GM18517 (cell line): ENCODE data around the gene NAB1.

Experiments used
- ATAC-seq: cut with Tn5 transposase; IDR thresholded peaks from one replicate; pipeline ENCODE4 v1.9.1; 2021; ENCODE audit warnings: mild to moderate bottlenecking, moderate library complexity; ENCODE audit not compliant: unreplicated experiment

NAB1 gene

DNA sequence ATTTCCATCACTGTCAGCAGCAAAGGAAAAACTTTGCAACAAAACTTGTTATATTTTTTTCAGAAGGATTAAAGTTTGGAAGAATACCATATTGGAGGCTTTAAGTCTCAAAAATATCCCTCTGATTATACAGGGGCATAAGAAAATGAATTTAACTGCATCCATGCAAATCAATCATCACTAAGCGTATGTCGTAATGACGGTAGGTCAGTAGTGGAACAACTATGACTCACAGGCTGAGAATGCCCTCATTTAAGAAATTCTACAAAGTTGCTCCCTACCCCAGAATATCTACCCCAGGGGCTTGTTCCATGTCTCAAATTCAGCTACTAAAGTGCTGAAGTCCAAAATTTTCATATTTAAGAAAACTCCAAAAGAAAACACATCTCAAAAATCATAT, 12.5 kb upstream of the NAB1 start:
- no peak for ATAC-seq

DNA sequence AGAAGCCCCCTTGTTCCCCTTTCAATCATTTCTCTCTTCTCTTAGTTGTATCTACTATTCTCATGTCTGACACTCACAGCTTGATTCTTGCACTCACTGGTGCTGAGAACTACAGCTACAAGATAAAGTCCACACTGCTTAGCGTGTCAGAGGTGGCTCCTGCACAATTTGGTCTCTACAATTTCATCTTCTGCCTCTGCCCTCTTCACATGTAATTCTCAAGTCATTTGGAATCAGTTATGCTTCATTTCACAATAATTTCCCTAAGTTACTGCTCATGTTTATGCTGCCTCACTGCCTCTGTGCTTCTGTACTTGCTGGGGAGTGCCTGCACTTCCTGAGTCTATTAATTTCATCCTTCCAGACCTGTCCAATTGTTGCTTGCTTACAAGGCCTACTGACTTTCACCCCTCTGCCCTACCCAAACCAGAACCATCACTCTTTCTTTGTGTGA, 11.6 kb upstream of the NAB1 start:
- no peak for ATAC-seq

DNA sequence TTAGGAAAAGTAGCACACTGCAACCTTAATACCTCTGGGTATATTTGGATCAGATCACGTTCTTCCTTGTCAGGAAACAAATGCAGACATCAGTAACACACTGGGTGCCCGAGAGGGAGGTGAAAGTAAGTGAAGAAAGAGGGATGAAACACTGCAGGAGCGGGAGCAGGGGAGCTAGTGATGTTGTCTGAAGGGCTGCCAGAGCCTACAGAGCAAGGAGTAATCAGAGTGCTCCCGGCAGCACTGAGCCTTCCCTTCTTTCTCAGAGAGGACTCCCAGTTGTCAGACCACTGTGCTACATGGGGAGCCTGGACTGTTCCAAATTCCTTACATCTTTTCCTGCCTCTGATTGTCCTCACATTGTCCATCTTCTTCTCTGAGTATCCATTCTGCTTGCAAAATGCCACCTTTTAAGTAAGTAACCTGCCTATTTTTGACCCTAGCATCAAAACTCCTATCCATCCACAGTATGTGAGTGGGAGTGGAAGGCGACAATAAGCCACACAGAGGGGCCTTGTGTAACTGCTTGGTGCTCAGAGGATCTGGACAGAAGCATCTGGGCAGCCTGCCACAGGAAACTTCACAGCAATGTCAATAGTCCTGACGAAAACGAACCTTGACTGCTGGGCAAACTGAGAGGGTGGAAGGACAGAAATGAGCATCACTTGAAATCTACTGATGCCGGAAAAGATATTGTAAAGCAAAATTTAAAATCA, 10.8 kb upstream of the NAB1 start:
- ATAC-seq, result no peak

DNA sequence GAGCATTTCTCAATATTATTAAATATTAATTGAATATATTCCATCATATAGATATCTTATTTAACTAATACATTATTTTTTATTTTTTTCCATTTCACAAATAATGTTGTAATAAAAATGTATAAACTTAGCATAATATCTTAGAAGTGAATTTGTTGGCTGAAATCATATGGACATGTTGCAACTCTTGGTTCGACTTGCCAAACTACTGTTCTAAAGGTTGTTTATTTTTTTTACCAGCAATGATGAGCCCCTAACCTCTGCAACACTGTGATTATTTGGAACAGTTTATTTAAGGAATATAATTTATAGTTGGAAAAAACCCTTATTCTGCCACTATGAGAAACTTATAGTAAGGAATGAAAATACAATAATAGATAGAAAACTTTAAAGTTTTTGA, 8.8 kb upstream of the NAB1 start:
- no peak for ATAC-seq

DNA sequence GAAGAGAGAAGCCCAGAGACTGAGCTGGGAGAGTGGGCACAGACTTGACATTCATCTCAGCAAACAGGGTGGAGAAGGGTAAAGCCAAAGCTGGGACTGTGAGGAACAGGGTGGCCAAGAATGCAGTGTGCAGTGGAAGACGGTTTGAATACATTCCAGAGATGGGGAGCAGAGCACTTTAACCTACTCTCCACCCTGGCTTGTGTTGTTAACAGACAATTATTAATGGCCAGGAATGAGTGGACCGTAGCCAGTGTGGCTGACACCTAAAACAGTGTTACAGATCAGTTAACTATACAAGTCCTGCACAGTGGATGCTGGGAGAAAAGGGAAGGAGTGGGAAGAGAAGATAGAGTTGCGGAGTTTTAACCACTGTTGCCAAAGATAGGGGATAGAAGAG, 7.4 kb upstream of the NAB1 start:
- ATAC-seq, result no peak

DNA sequence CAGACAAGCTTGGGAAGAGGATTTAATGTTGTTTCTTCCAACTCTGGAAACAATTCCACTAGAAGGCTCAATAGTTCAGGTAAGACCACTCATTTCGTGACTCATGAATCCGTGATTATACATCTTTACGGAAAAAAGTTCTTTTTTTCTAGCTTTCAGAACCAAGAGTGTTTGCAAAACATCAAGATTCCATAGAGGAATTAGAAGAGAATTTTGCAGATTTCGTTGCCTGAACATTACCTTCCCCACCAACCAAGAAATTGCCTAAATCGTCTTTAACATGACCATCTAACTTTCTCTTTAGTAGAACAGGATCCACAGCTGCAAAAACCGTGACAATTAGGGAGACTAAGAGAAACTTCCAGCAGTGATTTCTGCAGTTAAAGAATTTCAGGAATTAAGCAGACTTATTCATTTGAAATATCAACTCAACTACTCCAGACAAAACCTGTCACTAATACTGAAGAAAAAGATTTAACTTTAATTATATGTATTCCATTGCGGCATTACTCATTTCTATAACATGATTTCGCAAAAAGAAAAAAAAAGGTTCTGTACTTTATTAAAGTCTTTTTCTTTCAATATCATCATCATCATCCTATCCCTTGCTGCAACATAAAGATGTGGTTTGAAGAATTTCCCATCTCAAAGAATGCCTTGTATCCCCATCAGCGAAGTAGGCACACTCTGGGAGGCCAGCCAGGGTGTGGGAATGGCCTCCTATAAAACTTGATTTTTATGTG, 1.9 kb upstream of the NAB1 start:
- ATAC-seq, result no peak

DNA sequence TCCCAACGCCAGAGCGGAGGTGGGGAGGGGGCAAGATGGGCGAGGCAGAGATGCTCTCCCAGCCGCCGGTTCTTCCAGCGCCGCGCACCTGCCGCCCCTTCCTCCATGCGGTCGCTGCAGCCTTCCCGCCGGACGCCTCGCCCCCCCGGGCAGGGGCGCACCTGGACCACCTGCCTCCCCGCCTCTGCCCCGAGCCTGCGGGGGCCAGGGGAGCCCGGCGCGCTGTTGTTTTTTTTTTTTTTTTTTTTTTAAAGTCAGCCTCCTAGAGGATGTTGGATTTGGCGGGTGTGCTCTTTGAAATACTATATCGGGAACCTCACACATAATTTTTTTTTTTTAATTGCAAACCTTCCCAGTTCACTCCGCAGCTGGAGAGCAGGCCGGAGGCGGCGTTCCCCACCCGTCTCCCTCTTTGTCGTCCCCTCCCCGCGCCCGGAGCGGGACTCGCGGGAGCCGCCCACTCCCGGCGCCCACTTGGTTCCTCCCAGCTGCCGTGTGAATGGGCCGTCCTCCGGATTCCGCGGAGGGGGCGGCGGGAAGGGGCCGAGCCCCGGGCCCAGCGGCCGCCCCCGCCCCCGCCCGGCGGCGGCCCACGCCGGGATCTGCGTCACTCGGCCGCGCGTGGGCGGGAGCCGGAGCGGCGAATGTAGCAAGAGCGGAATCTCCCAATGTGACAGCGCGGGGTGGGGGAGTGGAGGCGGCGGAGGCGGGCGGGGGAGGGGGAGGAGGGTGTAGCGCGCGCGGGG, 421 bp upstream of the NAB1 start:
- peak; percentile 51 for ATAC-seq

DNA sequence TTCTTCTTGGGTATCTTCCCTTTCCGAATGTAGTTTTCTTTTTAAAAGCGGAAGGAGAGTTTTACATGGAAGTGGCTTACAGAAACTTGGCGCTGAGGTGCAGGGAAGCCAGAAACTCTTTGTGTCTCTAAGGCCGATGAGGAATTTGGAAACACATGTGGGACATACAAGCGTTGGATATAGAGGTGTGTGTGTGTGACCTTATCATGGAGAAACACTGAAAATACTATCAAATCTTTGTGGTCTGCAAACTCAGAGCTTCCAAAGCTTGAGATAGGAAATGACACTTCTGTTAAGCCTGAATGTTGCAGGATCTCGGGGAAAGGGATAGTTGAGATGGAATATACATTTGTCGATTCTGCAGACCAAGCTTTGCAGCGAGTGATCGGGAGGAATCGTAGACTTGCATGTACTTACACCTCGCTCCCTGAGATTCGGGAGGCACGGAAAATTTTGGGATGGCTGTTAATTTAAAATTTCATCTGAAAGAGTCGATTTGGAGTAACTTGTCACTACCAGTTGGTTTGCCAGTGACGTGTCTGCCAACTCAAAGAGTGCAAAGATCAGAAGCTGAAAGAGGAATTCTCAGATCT, 1.0 kb downstream of the NAB1 start:
- ATAC-seq, result no peak

DNA sequence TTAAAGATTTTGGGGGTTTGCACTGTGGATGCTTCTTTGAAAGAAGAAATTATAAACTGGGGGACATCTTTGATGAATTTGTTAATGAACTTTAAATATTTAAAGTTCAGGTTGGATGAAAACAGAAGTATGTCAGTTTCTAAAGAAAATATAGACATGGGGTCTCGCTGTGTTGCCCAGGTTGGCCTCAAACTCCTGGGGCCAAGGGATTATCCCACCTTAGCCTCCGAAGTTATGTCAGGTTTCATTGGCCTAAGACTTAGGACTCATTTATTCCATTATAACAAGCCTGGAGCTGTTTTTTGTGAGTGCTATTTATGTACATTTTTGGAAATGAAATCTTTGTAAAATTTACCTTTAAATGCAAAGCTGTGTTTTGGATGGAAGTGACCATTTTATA, 2.5 kb downstream of the NAB1 start:
- no peak for ATAC-seq

DNA sequence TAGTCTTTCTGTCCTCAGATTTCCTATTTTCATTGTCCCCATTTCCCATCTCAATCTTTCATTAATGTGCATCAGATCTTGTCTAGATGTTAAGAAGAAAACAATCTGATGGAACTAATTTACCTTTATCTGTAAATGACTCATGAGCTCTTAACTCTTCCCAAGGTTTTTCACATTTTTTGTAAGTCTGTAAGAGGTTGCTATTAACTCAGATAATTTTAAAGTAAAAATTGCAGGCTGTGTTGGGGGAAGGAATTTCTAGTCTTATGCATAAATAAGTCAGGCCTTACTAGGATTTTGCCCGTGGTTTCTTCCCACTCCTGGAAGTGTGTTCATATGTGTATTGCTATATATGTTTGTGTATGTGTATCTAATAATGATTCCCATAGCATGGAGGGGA, 4.3 kb downstream of the NAB1 start:
- no peak for ATAC-seq

DNA sequence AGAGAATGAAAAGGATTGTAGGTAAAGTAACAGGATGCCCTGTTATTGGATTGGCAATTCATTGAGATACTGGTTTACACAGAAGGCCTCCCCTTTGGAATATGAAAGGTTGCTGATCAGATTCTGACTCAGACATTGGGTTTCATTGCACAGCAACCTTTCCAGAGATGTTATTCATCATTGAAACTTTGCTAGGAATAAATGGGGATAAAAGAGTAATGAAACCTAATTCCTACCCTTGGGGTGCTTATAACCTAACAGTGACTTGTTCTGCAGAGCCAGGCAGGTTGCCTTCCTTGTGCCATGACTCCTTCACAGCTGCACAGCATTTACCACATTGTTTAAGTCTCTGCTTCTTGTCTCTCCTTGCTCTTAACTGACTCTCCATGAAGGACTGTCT, 5.0 kb downstream of the NAB1 start:
- ATAC-seq, result no peak

DNA sequence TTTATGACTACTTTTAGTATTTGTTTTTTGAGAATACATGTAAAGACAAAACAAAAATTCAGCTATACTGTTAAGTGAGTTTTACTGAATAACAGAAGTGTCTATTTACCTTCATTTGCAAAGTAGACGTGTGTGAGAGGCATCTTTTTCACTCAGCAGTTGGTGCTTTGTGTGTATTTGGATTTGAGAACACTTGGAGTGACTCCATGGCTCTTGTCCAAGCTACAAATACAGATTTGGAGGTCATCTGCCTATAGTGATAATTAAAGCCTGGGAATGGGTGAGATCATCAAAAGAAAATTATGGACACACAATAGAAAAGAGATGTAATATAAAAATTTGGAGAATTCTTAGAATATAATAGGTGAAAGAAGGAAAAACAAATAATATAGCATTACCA, 6.2 kb downstream of the NAB1 start:
- no peak for ATAC-seq

DNA sequence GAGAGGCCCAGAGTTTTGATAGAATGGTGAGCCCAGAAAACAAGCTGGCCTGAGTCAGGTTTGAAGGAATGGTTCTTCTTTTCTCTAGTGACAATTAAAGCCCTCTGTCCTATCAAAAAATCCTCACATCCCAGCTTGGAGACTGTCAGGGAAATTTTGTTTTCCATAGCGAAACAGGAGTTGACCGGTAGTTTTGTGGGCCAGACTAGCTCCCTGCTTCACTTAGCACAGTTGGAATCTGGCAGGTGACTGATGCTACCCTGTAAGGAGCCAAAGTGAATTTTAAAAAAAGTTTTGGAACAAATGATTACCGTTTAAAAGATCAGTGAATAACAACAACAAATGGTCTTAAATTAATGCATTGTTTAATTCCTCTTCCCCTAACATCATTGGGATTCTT, 6.7 kb downstream of the NAB1 start:
- ATAC-seq, result no peak

DNA sequence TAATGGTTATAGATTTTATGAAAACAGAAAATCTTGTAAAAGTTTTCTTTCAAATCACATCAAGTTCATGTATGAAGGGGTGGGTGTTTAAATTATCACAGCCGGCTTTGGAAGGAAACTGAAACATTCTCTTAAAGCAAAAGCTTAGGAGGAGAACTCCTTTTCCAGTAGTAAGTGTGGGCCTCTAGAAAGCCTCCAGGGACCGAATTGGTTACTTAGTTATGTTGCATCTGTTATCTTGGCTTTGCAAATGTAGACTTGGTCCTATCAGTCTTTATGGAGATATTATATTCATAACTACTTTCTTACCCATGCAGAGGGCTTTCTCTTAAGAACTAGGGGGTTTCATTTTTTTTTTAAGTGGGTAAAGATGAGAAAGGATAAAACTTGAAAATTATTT, 7.4 kb downstream of the NAB1 start:
- ATAC-seq, result no peak

DNA sequence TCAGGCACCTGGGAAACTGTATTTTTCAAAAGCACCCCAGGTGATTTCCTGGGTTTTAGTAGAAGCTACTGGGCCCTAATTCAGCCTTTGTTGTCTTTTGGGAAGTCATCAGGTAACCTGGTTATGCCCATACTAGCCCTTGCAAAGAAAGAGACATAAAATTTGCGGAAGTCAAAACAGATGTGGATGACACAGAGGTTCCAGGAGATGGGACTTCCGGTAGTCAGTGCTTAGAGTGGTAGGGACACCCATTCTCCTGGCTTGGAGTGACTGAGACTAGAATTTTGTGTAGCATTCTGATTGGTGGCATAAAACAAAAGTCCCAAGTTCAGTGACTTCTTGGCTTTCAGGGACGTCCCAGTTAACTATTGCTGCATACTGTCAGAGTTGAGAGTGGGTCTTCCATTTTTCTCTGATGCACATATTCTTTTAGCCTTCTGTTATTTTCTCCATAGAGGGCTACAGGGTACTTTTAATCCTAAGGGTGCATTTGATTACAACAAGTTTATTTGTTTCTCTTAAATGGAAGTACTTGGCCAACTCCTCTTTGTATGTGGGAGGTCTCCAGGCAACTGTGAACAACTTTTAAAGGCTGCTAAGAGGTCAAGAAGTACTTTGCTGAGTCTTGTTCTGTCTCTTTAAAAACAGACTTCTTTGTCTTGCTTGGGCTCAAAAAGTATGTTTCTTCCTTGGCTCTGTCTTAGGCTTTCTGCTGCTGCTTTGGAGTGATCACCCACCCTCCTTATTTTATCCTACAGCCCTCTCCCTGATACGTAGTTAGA, 8.8 kb downstream of the NAB1 start:
- no peak for ATAC-seq

DNA sequence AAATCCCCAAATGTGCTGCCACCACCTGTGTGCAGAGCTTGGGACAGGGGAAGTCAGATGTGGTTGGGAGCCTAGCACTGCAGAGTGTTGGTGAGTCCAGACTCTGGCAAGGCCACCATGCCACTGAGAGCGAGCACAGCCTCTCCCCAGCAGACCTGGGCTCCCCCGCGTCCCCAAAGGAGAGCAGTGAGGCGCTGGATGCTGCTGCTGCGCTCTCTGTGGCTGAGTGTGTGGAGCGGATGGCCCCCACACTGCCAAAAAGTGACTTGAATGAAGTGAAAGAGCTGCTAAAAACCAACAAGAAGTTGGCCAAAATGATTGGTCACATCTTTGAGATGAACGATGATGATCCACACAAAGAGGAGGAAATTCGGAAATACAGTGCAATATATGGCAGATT, 10.7 kb downstream of the NAB1 start:
- no peak for ATAC-seq

DNA sequence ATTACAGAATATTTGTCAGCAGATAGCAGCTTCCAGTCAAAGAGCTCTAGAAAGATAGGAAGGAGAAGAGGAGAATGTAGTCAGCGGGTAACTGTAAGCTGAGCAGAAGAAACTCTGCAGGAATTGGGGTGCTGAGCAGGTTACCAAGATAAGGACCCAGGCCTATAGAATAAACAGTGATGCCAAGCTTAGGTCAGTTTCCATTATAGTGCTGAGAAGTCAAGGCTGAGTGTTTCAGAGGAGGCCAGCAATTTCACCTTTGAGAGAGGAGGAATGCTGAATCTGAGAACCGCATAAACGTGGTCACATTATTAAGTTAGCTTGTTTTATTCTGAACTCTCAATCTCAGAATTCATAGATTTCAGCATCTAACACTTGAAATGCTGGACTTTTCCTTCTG, 13.9 kb downstream of the NAB1 start:
- no peak for ATAC-seq

DNA sequence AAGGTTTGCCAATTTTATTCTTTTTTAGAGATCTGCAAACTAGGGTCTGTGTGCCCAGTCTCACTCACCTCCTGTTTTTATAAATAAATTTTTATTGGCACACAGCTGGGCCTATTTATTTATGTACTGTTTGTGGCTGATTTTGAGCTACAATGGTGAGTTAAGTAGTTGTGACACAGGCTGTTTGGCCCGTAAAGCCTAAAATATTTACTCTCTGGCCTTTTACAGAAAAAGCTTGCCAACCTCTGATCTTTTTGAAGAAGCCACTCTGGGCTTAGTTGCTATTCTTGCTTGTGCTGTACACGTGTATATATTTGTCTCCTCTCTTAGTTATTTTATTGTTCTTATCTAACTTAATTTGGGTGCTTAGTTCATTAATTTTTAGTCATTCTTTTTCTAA, 14.5 kb downstream of the NAB1 start:
- no peak for ATAC-seq

DNA sequence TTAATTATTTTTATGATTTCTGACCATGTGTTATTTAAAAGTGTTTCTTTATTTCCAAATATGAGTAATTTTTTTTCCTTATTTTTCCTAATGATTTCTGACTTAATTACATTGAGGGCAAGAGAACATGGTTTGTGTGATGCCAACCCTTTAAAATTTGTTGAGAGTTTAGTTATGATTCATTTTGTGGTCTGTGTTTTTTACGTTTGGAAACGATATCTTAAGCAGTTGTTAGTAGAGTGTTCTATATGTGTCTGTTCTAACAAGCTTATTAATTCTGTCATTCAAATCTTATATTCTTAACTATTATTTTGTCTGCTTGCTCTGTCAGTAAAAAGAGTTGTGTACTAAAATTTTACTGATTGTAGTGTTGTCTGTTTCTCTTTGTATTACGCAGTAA, 15.0 kb downstream of the NAB1 start:
- ATAC-seq, result no peak

DNA sequence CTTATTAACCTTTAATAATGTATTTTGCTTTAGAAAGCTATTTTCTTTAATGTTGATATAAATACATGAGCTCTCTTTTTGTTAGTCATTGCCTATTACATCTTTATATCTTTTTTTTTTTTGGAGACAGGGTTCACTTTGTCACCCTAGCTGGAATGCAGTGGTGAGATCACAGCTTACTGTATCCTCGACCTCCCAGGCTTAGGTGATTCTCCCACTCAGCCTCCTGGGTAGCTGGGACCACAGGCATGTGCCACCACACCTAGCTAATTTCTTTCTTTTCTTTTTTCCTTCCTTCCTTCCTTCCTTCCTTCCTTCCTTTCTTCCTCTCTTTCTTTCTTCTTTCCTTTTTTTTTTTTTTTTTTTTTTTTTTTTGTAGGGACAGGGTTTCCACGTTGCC, 15.4 kb downstream of the NAB1 start:
- ATAC-seq, result no peak

DNA sequence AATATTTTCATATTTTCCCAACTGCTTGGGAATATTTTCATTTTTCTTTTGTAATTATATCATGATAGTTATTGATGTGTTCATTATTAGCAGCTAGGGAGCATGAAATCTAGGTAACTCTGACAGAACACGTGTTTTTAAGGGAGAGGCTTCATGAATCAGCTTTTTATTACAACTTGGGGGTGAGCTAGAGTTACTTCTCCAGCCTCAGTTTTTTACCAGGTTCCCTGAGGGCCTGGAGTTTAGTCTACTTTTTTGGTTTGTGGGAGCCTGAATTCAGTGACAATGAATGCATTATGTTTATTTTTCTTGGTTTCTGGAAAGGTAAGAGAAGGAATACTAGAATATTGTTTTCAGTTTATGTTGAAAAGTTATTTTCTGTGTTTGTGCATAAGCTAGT, 18.0 kb downstream of the NAB1 start:
- no peak for ATAC-seq
